ENCODE results near the gene SLC22A4.
A peak's percentile ranks its signal among the peaks of the same experiment; 100 is the strongest.

SLC22A4 gene

DNA sequence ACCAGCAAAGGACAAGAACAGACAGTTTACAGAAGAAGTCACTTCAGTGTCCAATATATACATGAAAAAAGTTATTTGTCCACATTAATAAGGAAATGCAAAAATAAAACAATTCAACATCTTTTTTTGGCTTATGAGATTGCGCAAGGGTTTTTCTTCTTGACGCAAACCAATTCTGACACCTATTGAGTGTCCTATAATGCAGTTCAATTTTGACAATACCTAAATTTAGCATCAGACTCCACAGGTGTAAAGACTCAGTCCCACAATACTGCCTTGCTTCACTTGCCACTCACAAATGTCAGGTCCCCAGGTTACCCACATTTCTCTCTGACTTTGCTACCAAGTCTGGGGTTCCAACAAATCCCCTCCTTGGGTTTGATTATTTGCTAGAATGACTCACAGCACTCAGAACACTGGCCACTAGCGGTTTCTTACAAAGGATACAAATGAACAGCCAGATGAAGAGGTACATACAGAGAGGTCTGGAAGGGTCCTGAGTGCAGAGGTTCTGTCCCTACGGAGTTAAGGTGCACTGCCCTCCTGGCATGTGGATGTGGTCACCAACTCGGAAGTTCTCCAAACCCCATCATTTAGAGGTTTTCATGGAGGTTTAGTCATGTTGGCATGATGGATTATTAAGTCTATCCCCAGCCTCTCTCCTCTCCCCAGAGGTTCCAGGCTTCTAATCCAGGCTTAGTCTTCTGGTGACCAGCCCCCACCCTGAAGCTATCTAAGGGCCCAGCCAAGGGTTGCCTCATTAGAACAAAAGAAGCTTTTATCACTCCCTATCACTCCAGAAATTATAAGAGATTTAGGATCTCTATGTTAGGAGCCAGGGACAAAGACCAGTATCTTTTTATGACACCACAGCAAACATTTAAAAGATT lies 48.3 kb downstream of the SLC22A4 start:
- DNase-seq (ENCODE audit: low spot score): no peak

DNA sequence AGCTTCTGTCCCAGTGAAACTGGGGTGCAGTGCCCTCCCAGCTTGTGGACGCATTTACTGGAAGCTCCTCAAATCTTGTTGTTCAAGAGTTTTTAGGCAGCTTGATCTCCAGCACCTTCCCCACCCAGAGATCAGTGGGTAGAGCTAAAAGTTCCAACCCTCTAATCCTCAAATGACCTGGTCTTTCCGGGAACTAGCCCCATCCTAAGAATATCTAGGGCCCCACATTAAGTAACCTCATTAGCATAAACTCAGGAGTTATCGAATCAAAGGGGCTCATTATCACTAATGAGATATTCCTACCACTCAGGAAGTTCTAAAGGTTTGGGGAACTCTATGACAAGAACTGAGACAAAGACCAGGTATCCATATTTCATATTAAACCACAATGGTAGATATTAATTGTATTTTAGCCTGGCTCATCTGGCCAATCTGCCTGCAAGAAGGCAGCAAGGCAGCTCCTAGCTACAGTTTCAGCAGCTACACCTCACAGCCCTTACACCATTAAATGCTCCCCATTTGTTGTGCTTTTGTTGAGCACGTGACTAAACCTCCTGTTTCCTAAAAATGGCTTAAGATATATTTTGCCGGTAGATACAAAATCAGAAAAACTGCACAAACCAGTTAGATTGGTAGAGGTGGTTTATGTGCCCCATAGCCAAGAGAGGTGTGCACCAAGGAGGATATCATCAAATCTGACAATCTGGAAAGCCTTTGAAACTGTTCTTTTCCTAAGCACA lies 50.8 kb downstream of the SLC22A4 start:
- DNase-seq (ENCODE audit: low spot score): no peak

GRCh38 chr5:132353486-132353995 lies 59.3 kb downstream of the SLC22A4 start:
- no peak for DNase-seq (ENCODE audit: low spot score)

- no peak for DNase-seq (ENCODE audit: low spot score)
Measured at GRCh38 chr5:132354381-132355139, 60.4 kb downstream of the SLC22A4 start.

DNA sequence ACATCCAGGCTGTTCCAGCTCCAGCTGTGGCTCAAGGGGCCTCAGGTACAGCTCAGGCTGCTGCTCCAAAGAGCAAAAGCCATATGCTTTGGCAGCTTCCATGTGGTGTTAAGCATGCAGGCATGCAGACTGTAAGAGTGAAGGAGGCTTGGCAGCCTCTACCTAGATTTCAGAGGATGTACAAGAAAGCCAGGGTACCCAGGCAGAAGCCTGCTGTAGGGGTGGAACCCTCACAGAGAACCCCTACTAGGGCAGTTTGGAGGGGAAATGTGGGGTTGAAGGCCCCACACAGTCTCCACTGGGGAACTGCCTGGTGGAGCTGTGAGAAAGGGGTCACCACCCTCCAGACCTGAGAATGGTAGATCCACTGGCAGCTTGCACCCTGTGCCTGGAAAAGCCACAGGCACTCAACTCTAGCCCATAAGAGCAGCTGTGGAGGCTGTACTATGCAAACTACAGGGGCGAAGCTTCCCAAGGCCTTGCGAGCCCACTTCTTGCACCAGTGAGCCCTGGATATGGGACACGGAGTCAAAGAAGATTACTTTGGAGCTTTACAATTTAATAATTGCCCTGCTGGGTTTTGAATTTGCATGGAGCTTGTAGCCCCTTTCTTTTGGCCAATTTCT lies 61.1 kb downstream of the SLC22A4 start:
- no peak for DNase-seq (ENCODE audit: low spot score)

DNA sequence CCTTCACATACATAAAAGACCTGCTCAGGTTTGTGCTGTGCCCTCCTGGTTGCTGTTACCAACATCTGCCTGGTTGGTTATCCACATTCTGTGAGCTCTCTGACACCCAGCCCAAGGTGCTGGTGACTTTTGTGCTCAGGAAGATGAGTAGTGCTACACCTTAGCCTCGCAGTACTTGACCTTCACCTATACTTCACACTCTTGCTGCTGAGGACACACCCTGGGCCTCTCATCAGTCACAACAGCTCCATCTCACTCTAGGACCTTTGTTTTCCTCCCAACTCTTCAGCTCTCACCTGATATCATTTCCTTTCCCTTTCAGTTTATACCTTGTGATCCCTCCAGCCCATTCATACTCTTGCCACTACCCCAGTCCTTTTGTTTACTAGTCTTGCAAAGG lies 64.6 kb downstream of the SLC22A4 start:
- DNase-seq (ENCODE audit: low spot score): no peak

DNA sequence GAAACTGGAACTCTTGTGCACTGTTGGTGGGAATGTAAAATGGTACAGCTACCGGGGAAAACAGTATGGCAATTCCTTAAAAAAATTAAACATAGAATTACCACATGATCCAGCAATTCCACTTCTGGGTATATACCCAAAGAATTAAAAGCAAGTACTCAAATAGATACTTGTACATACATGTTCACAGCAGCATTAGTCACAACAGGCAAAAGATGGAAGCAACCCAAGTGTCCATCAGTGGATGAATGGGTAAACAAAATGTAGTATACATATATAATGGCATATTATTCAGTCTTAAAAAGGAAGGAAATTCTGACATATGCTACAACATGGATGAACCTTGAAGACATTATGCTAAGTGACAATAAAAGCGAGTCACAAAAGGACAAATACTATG lies 67.9 kb downstream of the SLC22A4 start:
- DNase-seq (ENCODE audit: low spot score): no peak

DNA sequence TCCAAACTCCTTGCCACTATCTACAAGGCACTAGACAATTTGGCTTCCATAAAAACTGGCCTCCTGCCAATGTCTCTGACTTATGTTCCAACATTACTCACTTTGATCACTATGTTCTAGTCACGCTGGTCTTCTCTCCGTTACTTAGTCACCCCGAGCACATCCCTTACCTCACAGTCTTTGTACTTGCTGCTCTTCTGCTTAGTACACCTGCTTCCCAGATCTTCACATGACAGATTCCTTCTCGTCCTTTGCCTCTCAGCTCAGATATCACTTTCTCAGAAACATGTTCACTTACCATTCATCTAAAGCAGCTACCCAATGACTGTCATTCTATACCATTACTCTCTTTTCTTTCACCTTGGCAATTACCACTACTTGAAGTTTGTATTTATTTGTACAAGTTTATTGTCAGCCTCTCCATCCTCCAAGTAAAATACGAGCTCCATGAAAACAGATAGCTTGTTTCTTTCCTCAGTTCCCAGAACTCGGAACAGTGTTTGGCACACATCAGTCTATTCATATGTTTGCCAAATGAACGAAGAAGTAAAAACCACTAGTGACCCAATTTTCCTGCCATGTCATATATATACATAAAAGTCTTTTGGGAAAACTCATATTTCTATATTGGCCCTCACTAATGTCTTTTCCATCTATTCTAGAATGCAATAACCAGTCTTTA lies 69.4 kb downstream of the SLC22A4 start:
- peak; percentile 58 for DNase-seq (ENCODE audit: low spot score)

DNA sequence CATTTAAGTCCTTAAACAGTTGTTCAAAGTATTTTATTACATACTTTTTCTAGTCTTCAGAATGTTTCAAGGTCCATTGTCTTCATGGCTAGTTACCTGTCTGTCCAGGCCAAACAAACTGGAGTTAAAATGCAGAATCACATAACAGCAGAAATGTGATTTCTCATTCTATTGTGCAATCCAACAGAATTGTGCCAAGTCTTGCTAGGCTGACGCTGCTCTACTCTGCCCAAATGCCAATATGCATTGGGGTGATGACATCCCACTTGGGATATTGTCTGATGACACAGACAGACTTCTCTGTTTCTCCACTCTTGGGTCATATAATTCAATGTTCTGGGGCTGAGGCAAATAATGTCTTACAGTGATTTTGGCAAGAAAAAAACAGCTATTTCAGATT lies 70.1 kb downstream of the SLC22A4 start:
- no peak for DNase-seq (ENCODE audit: low spot score)

- no peak for DNase-seq (ENCODE audit: low spot score)
Measured at GRCh38 chr5:132365213-132365612, 71.0 kb downstream of the SLC22A4 start.

DNA sequence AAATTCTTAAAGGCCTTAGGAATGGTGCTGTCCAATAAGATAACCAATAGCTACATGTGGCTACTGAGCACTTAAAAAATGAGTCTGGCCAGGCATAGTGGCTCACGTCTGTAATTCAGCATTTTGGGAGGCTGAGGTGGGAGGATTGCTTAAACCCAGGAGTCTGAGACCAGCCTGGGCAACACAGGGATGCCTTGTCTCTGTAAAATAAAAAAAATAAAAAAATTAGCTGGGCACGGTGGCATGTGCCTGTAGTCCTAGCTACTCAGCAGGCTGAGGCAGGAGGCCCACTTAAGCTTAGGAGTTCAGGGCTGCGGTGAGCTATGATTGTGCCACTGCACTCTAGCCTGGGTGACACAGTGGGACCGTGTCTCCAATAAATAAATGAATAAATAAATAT lies 74.0 kb downstream of the SLC22A4 start:
- no peak for DNase-seq (ENCODE audit: low spot score)

GRCh38 chr5:132369007-132369473 lies 74.8 kb downstream of the SLC22A4 start:
- DNase-seq (ENCODE audit: low spot score): no peak

- DNase-seq (ENCODE audit: low spot score): peak; percentile 71
Measured at GRCh38 chr5:132369474-132370180, 75.4 kb downstream of the SLC22A4 start, which contains the start of gene SLC22A5. TSS of gene SLC22A5 (plus strand) at chr5:132369710. CDS start at chr5:132369973, 263 bp downstream.

- DNase-seq (ENCODE audit: low spot score): no peak
Measured at GRCh38 chr5:132370181-132370970, 76.2 kb downstream of the SLC22A4 start.

- no peak for DNase-seq (ENCODE audit: low spot score)
Measured at GRCh38 chr5:132370971-132371602, 76.9 kb downstream of the SLC22A4 start.

- no peak for DNase-seq (ENCODE audit: low spot score)
Measured at GRCh38 chr5:132371603-132371994, 77.4 kb downstream of the SLC22A4 start.

DNA sequence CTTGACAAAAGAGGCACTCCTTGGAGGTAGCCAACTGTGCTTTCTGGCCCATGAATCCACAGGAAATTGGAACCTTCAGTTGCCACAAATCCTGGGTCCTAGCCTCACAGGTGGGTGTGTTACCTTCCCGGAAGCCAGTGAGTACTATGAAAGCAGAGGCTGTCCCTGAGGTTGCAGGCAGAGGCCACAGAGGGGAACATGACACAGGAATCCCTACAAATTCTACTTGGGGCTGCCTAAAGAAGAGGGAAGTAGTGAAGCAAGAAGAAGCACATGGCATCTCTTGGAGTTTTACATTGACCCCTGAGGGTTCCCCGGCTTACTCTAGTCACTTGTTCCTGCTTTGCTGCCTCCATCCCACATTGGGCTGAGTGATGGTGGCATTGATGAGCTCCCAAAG lies 77.9 kb downstream of the SLC22A4 start:
- DNase-seq (ENCODE audit: low spot score): no peak

GRCh38 chr5:132372542-132372941 lies 78.3 kb downstream of the SLC22A4 start:
- DNase-seq (ENCODE audit: low spot score): no peak

DNA sequence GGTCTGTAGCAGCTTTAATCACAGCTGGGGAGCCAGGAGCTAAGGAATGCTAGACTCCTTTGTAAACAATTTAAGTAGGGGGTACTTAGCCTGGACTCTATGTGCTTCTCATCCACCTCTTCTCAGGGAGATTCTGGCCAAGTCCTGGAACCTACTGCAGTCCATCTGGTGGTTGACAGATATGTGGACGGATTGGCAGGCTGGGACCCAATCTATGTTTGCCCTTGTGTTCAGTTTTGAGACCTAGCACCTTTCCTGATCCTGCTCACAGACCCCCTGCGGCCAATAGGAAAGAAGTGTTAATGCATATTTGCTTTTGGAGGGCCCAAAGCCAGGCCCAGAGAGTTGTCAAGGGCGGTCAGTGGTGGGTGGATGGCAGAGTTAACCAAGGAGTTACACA lies 81.8 kb downstream of the SLC22A4 start:
- no peak for DNase-seq (ENCODE audit: low spot score)

Measured in hepatic stellate cell (primary cell).